OCI-LY1 (cell line): ENCODE measurements around the gene RAB11FIP4.

Experiments used
- EZH2 ChIP-seq: fragments of 200-600 bp; sonication (generic), shearing (Covaris generic); IDR thresholded peaks from 2 replicates; pipeline ENCODE4 v1.8.0; 2017; ENCODE audit warnings: borderline replicate concordance, mixed run types, mild to moderate bottlenecking, antibody characterized with exemption, low read length, moderate library complexity, mixed read lengths
- TF ChIP-seq, protein P1 (sequence below): fragments of 200-600 bp; sonication (generic), shearing (Covaris generic); IDR thresholded peaks from 2 replicates; pipeline ENCODE4 v1.5.1; 2017; ENCODE audit warnings: mild to moderate bottlenecking, antibody characterized with exemption, low read length, moderate library complexity, mixed read lengths

DNA sequence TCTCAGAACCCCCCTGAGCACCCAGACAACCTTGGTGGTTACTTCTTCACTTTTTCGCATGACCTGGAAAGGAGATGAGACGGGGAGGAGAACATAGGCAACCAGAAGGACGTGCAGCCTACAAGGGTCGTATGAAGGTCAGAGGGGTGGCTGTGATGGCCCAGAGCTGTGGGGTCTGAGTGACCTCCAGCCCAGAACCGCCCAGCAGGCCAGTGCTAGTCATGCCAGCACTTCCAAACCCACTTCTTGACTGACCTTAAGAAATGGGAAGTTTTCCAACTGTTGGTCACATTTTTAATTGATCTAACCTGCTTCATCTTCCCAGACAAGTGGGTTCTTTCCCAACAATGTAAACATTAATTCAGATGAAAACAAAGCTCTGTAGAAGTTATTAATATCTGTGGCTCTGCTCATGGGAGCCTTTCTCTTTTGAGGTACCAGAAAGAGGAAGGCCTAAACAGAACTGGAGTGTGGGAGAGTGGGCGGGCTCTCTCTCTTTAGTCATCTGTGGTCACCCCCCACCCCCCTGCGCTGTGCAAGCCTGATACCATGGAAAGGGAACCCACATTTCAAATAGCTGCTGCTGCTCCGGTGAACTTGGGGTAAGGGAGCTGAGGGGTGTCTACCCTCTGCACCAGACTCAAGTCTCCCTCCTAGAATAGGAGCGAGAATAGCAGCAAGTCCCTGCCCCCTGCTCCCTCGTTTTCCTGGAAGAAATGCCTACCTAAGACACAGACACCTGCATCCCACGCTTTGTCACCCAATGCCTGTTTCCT lies 101.6 kb downstream of the RAB11FIP4 start:
- TF ChIP-seq, protein P1, sequence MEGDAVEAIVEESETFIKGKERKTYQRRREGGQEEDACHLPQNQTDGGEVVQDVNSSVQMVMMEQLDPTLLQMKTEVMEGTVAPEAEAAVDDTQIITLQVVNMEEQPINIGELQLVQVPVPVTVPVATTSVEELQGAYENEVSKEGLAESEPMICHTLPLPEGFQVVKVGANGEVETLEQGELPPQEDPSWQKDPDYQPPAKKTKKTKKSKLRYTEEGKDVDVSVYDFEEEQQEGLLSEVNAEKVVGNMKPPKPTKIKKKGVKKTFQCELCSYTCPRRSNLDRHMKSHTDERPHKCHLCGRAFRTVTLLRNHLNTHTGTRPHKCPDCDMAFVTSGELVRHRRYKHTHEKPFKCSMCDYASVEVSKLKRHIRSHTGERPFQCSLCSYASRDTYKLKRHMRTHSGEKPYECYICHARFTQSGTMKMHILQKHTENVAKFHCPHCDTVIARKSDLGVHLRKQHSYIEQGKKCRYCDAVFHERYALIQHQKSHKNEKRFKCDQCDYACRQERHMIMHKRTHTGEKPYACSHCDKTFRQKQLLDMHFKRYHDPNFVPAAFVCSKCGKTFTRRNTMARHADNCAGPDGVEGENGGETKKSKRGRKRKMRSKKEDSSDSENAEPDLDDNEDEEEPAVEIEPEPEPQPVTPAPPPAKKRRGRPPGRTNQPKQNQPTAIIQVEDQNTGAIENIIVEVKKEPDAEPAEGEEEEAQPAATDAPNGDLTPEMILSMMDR, result no peak
- TF ChIP-seq EZH2, result no peak
